H1 (cell line): Measurements from ENCODE around the gene AKAP9. TPM values are rescaled to one million over a fixed set of nuclear protein-coding genes. Genes with fewer than 3 reads are reported as not detected.

ENCODE experiments used
- CTCF ChIA-PET: fragments of 300-600 bp; sonication (Branson Sonifier 250); formaldehyde crosslinking; loops from one replicate; lab custom pipeline; 2021; ENCODE audit not compliant: partially characterized antibody; lab: Charles Lee
- POLR2A ChIA-PET: fragments of 300-600 bp; sonication (Branson Sonifier 250); formaldehyde crosslinking; loops from one replicate; lab custom pipeline; 2021; ENCODE audit warnings: inconsistent platforms; ENCODE audit not compliant: partially characterized antibody; lab: Charles Lee
- DNase-seq, 2 experiments: peaks; one replicate each; pipeline versions ENCODE4 v3.0.0 to v3.0.0-alpha.2; 2010 to 2022; ENCODE audit warnings: low spot score in 2 of 2, low read depth in 1 of 2, mixed read lengths in 1 of 2
- FAIRE-seq: peaks from 2 replicates; lab custom pipeline; 2011; peaks lifted over from hg19 to GRCh38; lab: Jason Lieb, UNC
- H2AFZ ChIP-seq: 2 replicates; pipeline ENCODE4 v1.8.1; 2012; ENCODE audit warnings: low read length, inconsistent platforms
- H2AK5ac ChIP-seq: 2 replicates; pipeline ENCODE4 v1.6.1; 2013; ENCODE audit warnings: low read depth, low read length
- H2BK120ac ChIP-seq: replicated peaks from 2 replicates; pipeline ENCODE3; 2013; ENCODE audit warnings: low read depth, low read length, inconsistent platforms
- H2BK12ac ChIP-seq: 2 replicates; pipeline ENCODE4 v1.6.1; 2013; ENCODE audit warnings: low read depth, low read length
- H2BK15ac ChIP-seq: 2 replicates; pipeline ENCODE4 v1.6.1; 2013; ENCODE audit warnings: low read length
- H2BK20ac ChIP-seq: 2 replicates; pipeline ENCODE4 v1.6.1; 2013; ENCODE audit warnings: low read length
- H2BK5ac ChIP-seq: 2 replicates; pipeline ENCODE4 v1.6.1; 2013; ENCODE audit warnings: low read depth, low read length
- H3K14ac ChIP-seq: 2 replicates; pipeline ENCODE4 v1.6.1; 2013; ENCODE audit warnings: inconsistent platforms; ENCODE audit not compliant: insufficient read length
- H3K18ac ChIP-seq: 2 replicates; pipeline ENCODE4 v1.6.1; 2013; ENCODE audit warnings: low read length; ENCODE audit errors: extremely low read depth
- H3K23ac ChIP-seq: 2 replicates; pipeline ENCODE4 v1.6.1; 2013; ENCODE audit warnings: inconsistent platforms; ENCODE audit not compliant: insufficient read length
- H3K23me2 ChIP-seq: 2 replicates; pipeline ENCODE4 v1.6.1; 2013; ENCODE audit warnings: low read depth, low read length
- H3K27ac ChIP-seq: 2 replicates; pipeline ENCODE4 v1.6.1; 2011; ENCODE audit warnings: low read depth, low read length, inconsistent platforms
- H3K27me3 ChIP-seq, 4 experiments: replicated peaks in 1 of 4; 1 replicate in 1 of 4; 2 replicates in 3 of 4; pipeline versions ENCODE4 v1.6.1 to v1.8.1; 2011 to 2013; ENCODE audit warnings: low read length in 3 of 4, mild to moderate bottlenecking in 3 of 4, inconsistent platforms in 2 of 4, mixed read lengths in 2 of 4, moderate library complexity in 1 of 4; ENCODE audit not compliant: control insufficient read depth in 3 of 4, insufficient read depth in 3 of 4; ENCODE audit errors: extremely low read depth in 1 of 4
- H3K36me3 ChIP-seq, 4 experiments: 2 replicates each; pipeline versions ENCODE4 v1.6.1 to v1.8.1; 2011 to 2013; ENCODE audit warnings: mild to moderate bottlenecking in 4 of 4, low read length in 3 of 4, moderate library complexity in 2 of 4, control low read depth in 1 of 4, inconsistent platforms in 1 of 4; ENCODE audit not compliant: insufficient read depth in 4 of 4, control insufficient read depth in 2 of 4
- H3K4ac ChIP-seq: replicated peaks from 2 replicates; pipeline ENCODE3; 2013; ENCODE audit warnings: low read length, low read depth, mixed read lengths, inconsistent platforms; ENCODE audit not compliant: insufficient read length
- H3K4me1 ChIP-seq, 4 experiments: replicated peaks in 1 of 4; 1 replicate in 1 of 4; 2 replicates in 3 of 4; pipeline versions ENCODE4 v1.6.1 to v1.8.1; 2011 to 2013; ENCODE audit warnings: low read length in 3 of 4, inconsistent platforms in 2 of 4, mixed read lengths in 1 of 4; ENCODE audit not compliant: insufficient read depth in 4 of 4, control insufficient read depth in 3 of 4
- H3K4me2 ChIP-seq, 2 experiments: 2 replicates each; pipeline versions ENCODE4 v1.6.1 to v1.8.1; 2011 to 2013; ENCODE audit warnings: low read depth in 2 of 2, low read length in 2 of 2, control low read depth in 1 of 2, inconsistent platforms in 1 of 2, mild to moderate bottlenecking in 1 of 2; ENCODE audit not compliant: insufficient read depth in 1 of 2
- H3K4me3 ChIP-seq, 4 experiments: fragments of 200-600, 300-600 bp in 1 of 4; sonication (generic), shearing (Covaris generic), sonication (Bioruptor Twin) in 1 of 4; 2 replicates each; pipeline versions ENCODE4 v1.5.1 to v1.8.1; 2011 to 2016; ENCODE audit warnings: low read length in 4 of 4, low read depth in 3 of 4, control low read depth in 2 of 4, inconsistent platforms in 2 of 4, mild to moderate bottlenecking in 2 of 4, mixed read lengths in 1 of 4, moderate library complexity in 1 of 4; ENCODE audit not compliant: insufficient read depth in 2 of 4; ENCODE audit errors: extremely low read depth in 1 of 4
- H3K56ac ChIP-seq: replicated peaks from 2 replicates; pipeline ENCODE3; 2013; ENCODE audit warnings: low read depth, mild to moderate bottlenecking, mixed read lengths, low read length, inconsistent platforms; ENCODE audit not compliant: insufficient read length
- H3K79me1 ChIP-seq: 2 replicates; pipeline ENCODE4 v1.6.1; 2013; ENCODE audit warnings: low read depth, low read length, control low read depth
- H3K79me2 ChIP-seq, 2 experiments: 2 replicates each; pipeline versions ENCODE4 v1.6.1 to v1.8.1; 2012 to 2013; ENCODE audit warnings: low read length in 2 of 2, mild to moderate bottlenecking in 2 of 2, inconsistent platforms in 1 of 2; ENCODE audit not compliant: insufficient read depth in 2 of 2, control insufficient read depth in 1 of 2
- H3K9ac ChIP-seq, 4 experiments: replicated peaks in 1 of 4; 1 replicate in 1 of 4; 2 replicates in 3 of 4; pipeline versions ENCODE4 v1.6.1 to v1.8.1; 2011 to 2013; ENCODE audit warnings: low read depth in 3 of 4, low read length in 3 of 4, control low read depth in 2 of 4, mild to moderate bottlenecking in 2 of 4, moderate library complexity in 2 of 4, inconsistent platforms in 1 of 4; ENCODE audit errors: extremely low read depth in 1 of 4
- H3K9me3 ChIP-seq, 2 experiments: 2 replicates each; pipeline versions ENCODE4 v1.6.1 to v1.8.1; 2012 to 2013; ENCODE audit warnings: mild to moderate bottlenecking in 2 of 2, moderate library complexity in 2 of 2, control low read depth in 1 of 2, inconsistent platforms in 1 of 2, low read depth in 1 of 2, low read length in 1 of 2, mixed read lengths in 1 of 2; ENCODE audit not compliant: insufficient read depth in 2 of 2
- H4K20me1 ChIP-seq, 2 experiments: replicated peaks in 1 of 2; 2 replicates each; pipeline versions ENCODE3 to v1.8.1; 2011 to 2013; ENCODE audit warnings: inconsistent platforms in 2 of 2, low read length in 2 of 2, mild to moderate bottlenecking in 1 of 2; ENCODE audit not compliant: insufficient read depth in 2 of 2, control insufficient read depth in 1 of 2
- H4K5ac ChIP-seq: 2 replicates; pipeline ENCODE4 v1.6.1; 2013; ENCODE audit warnings: low read length, low read depth, mixed read lengths, inconsistent platforms; ENCODE audit not compliant: insufficient read length
- H4K8ac ChIP-seq: 2 replicates; pipeline ENCODE4 v1.8.0; 2013; ENCODE audit warnings: mild to moderate bottlenecking, moderate library complexity, low read length, inconsistent platforms; ENCODE audit not compliant: insufficient read depth; ENCODE audit errors: extremely low read depth
- H4K91ac ChIP-seq: replicated peaks from 2 replicates; pipeline ENCODE3; 2013; ENCODE audit warnings: low read length, mixed read lengths, inconsistent platforms; ENCODE audit not compliant: insufficient read length
- BACH1 ChIP-seq: IDR thresholded peaks from 2 replicates; pipeline ENCODE4 v1.6.1; 2012; ENCODE audit warnings: low read length, improper control_type of control experiment
- BCL11A ChIP-seq, 2 experiments: IDR thresholded peaks; one replicate each; pipeline ENCODE4 v1.6.1; 2011; ENCODE audit warnings: low read depth in 2 of 2, low read length in 2 of 2, mild to moderate bottlenecking in 2 of 2
- CREB1 ChIP-seq: IDR thresholded peaks from 2 replicates; pipeline ENCODE4 v1.6.1; 2012; ENCODE audit warnings: inconsistent platforms
- SIRT6 ChIP-seq: IDR thresholded peaks from one replicate; pipeline ENCODE4 v1.7.1; 2012; ENCODE audit warnings: low read length, inconsistent platforms
- WGBS, 2 experiments: shearing (Covaris generic) in 1 of 2; methylation state at CpG; one replicate each; pipeline versions ENCODE4 v1.1.6 to v1.1.7; 2013 to 2015; ENCODE audit warnings: low lambda C conversion rate in 2 of 2, mixed read lengths in 2 of 2, inconsistent platforms in 1 of 2, low coverage in 1 of 2, missing lambda C conversion rate in 1 of 2; ENCODE audit not compliant: insufficient replicate concordance in 2 of 2, insufficient coverage in 1 of 2, insufficient read length in 1 of 2; ENCODE audit errors: extremely low coverage in 1 of 2, missing lambda C conversion rate in 1 of 2; 5-methylcytosine and 5-hydroxymethylcytosine counted together
- polyA plus RNA-seq, 7 experiments: library from polyadenylated mRNA; depleted of rRNA in 3 of 7; stranded (reverse) in 5 of 7; unstranded in 2 of 7; fragments of >200 nt in 5 of 7; fragments of 200-250 nt in 2 of 7; gene quantifications; 1 replicate in 5 of 7; 2 replicates in 1 of 7; 4 replicates in 1 of 7; pipeline versions ENCODE4 v1.2.1 to v1.2.3, GENCODE V29; 2011 to 2013; ENCODE audit warnings: missing spikeins in 2 of 7, mixed read lengths in 2 of 7
- total RNA-seq: library from RNA; stranded (reverse); fragmentation: NEBNext Ultra II Directional; extraction: Animal tissue kit (Norgen Biotek cat#: 25700); gene quantifications from 2 replicates; pipeline ENCODE4 v1.2.1, GENCODE V29; 2021

The AKAP9 gene
- total and polyA plus RNA-seq, 2 of the 8 experiments (the other 6 are each of a cell fraction or from before 2014, with no cell fraction given), result 6.2 to 26.3 TPM

GRCh38 chr7:92028226-92028625 lies 87.6 kb downstream of the AKAP9 start:
- H2BK12ac ChIP-seq, result no peak overlapping the region
- H3K9ac ChIP-seq, result no peak overlapping the region
- POLR2A ChIA-PET, result no interaction called here
- H3K4ac ChIP-seq, result no peak overlapping the region
- no peak overlapping the region for H2AK5ac ChIP-seq
- no peak overlapping the region for H3K27ac ChIP-seq
- no peak overlapping the region for H3K4me3 ChIP-seq
- no peaks in the 10 kb centered on the region for H3K27me3 ChIP-seq
- no peak overlapping the region for H2BK15ac ChIP-seq
- H3K36me3 ChIP-seq, result peaks cover 2 to 31% (median 16%) of the 10 kb centered on the region in 4 experiments; a peak in 6 of 8 replicates
- H3K79me2 ChIP-seq, result no peaks in the 10 kb centered on the region
- H4K5ac ChIP-seq, result no peak overlapping the region
- no peak overlapping the region for H4K91ac ChIP-seq
- H3K18ac ChIP-seq, result no peak overlapping the region
- no peak overlapping the region for H2BK5ac ChIP-seq
- H3K56ac ChIP-seq, result no peak overlapping the region
- H4K20me1 ChIP-seq, result no peaks in the 10 kb centered on the region
- H2BK20ac ChIP-seq, result no peak overlapping the region
- no peaks in the 10 kb centered on the region for H3K23me2 ChIP-seq
- no peak overlapping the region for H3K23ac ChIP-seq
- no peak for DNase-seq
- H3K4me1 ChIP-seq, result no peaks in the 10 kb centered on the region
- CTCF ChIA-PET, result no interaction called here
- no peak overlapping the region for H2AFZ ChIP-seq
- H3K4me2 ChIP-seq, result no peak overlapping the region
- TF ChIP-seq CREB1 (no peak), BCL11A (IDR thresholded peaks at IDR 0.05; ENCODE audit: low read depth in 2 of 2, low read length in 2 of 2) (no peak), SIRT6 (no peak), BACH1 (no peak)
- 94% methylated on average over 2 of the region's 2 CpGs; no CpG with 5 or more reads in 1 of the 2 experiments for WGBS, 2 experiments
- no peak overlapping the region for H4K8ac ChIP-seq
- no peak overlapping the region for H3K14ac ChIP-seq
- FAIRE-seq, result no peak
- no peak overlapping the region for H2BK120ac ChIP-seq
- H3K9me3 ChIP-seq, result peaks cover 0 to 19% of the 10 kb centered on the region in 2 experiments; a peak in 2 of 4 replicates
- H3K79me1 ChIP-seq, result no peaks in the 10 kb centered on the region
